ENCODE measurements around the gene SSB.
"Not testable (repeated sequence)": the region's sequence is repeated elsewhere in the genome, so short reads cannot be mapped to it uniquely, and the experiment has no call there.

SSB gene

DNA sequence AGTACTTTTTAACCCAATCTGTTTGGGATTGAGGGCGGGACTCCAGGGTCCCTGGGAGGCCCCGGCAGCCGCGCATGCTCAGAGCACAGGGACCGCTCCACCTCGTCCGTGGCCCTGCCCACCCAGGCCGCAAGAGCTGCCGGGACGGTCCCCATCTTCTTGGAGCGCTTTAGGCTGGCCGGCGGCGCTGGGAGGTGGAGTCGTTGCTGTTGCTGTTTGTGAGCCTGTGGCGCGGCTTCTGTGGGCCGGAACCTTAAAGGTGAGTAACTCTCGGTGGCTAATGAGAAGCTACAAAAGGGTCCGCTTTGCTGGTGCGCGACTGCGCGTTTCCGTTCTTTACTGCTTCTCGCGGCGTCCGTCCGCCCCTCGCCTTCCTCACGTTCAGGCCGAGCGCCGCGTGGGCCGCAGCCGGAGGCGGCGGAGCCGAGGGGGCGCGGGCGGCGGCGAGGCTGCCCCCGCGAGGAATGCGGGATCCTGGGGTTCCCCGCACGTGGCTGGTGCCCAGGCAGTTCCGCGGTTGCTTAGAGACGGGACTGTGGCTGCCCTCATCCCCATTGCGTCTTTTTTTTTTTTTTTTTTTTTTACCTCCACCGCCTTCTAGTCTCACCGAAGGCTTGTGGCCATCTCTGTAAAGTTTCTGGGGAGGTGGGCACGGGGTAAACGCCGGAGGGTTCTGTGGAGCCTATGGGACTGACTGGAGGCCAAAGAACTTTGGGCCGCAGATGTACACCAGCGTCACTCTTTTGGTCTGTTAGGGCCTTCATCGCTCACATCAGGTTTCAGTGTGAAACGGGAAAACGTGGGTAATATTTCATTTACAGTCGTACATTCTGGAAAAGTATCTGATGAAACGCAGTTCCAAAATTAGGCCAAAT lies at the start of gene SSB:
Gene SSB, plus strand, starts transcription at position 154 of the 875 bp plus-strand sequence. CDS start 2,090 bp downstream, outside the sequence.
- peak; percentile 86 for DNase-seq (ENCODE audit: low read depth)

DNA sequence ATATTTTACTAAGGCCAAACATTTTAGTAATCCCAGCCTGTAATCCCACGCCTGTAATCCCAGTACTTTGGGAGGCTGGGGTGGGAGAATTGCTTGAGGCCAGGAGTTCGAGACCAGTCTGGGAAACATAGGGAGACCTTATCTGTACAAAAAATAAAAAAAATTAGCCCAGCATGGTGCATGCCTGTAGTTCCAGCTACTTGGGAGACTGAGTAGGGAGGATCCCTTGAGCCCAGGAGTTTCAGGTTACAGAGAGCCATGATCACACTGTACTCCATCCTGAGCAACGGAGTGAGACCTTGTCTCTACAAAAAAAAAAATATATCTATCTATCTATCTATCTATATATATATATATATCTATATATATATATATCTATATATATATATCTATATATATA lies 45.9 kb upstream of the SSB start:
- no peak for DNase-seq (ENCODE audit: low read depth)

DNA sequence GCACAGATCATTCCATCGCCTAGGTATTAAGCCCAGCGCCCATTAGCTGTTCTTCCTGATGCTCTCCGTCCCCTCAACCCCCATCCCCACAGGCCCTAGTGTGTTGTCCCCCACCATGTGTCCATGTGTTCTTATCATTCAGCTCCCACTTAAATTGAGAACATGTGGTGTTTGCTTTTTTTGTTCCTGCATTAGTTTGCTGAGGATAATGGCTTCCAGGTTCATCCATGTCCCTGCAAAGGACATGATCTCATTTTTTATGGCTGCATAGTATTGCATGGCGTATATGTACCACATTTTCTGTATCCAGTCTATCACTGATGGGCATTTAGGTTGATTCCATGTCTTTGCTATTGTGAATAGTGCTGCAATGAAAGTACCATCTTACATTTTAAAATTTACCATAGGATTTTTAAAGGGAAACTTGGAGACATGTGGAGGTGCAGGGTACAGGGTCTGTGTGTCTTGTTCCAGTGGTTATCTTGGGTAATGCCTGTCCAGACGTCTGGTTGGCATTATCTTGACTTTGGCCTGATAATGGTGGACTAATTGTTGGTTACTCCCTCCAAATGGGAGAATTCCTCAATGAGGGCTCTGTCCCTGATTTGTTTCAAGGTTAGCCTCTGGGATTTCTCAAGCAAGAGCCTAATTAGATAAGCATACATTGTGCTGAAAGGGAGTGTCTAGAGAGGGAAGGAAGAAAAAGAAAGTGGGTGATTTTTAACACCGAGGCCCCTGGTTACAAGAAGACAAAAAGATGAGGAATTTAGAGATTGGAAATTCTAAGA lies 43.4 kb upstream of the SSB start:
- DNase-seq (ENCODE audit: low read depth) = no peak

DNA sequence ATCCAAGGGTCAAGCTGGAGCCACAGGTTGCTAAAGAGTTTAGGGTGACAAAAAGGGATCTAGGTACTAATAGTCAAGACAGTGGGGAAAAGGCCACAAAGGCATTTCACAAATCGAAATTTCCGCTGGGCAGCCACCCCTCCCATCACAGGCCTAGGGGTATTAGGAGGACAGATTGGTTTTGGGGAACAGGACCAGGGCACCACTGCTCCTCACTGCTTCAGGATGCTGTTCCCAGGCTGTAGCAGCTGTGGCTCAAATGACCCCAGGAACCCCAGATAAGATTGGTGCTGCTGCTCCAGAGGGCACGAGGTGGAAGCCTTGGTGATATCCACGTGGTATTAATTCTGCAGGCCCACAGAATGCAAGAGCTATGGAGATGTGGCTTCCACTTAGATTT lies 42.3 kb upstream of the SSB start:
- DNase-seq (ENCODE audit: low read depth) = no peak

DNA sequence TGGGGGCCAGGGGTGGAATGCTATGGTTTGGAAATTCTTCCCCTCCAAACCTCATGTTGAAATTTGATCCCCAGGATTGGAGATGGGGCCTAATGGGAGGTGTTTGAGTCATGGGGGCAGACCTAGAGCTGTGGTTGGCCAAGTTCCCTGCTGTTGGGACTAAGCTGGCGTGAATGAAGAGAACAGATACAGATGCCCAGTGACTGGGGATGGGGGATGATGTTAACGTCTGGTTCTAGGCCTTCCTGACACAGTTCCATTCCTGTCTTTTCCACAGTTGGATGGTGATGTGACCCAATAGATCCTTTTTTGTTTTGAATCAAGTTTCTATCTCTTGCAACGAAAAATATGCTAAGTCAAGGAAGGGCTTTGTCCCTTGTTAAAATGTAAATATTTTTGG lies 41.3 kb upstream of the SSB start:
- no peak for DNase-seq (ENCODE audit: low read depth)

DNA sequence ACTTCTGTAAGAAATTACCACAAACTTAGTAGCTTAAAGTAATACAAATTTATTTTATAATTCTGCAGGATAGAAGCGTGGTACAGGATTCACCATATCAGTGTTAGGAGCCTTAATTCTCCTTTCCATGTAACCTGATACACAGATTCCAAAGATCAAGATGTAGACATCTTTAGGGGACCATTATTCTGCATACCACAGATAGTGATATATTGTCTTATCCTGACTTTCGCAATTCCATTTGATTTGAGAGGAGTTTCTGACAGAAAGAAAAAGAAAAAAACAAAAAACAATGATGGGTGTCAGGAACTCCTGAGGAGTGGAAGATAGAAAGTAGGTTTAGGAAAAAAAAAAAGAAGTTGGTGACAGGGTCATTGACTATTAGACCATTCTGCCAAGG lies 40.9 kb upstream of the SSB start:
- no peak for DNase-seq (ENCODE audit: low read depth)

DNA sequence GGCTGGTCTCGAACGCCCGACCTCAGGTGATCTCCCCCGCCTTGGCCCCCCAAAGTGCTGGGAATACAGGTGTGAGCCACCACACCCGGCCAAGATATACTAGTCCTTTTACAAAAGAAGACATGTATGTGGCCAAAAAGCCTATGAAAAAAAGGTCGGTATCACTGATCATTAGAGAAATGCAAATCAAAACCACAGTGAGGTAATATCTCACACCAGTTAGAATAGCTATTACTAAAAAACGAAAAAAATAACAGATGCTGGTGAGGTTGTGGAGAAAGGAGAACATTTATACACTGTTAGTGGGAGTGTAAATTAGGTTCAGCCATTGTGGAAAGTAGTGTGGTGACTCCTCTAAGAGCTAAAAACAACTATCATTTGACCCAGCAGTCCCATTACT lies 38.7 kb upstream of the SSB start:
- DNase-seq (ENCODE audit: low read depth) = no peak

DNA sequence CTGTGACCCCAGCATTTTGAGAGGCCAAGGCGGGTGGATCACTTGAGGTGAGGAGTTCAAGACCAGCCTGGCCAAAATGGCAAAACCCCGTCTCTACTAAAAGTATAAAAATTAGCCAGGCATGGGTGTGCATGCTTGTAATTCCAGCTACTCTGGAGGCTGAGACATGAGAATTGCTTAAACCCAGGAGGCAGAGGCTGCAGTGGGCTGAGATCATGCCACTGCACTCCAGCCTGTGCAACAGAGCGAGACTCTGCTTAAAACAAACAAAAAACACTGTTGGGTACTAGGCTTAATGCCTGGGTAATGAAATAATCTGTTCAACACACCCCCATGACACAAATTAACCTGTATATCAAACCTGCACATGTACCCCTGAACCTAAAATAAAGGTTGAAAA lies 37.9 kb upstream of the SSB start:
- not testable (repeated sequence) for DNase-seq (ENCODE audit: low read depth)

DNA sequence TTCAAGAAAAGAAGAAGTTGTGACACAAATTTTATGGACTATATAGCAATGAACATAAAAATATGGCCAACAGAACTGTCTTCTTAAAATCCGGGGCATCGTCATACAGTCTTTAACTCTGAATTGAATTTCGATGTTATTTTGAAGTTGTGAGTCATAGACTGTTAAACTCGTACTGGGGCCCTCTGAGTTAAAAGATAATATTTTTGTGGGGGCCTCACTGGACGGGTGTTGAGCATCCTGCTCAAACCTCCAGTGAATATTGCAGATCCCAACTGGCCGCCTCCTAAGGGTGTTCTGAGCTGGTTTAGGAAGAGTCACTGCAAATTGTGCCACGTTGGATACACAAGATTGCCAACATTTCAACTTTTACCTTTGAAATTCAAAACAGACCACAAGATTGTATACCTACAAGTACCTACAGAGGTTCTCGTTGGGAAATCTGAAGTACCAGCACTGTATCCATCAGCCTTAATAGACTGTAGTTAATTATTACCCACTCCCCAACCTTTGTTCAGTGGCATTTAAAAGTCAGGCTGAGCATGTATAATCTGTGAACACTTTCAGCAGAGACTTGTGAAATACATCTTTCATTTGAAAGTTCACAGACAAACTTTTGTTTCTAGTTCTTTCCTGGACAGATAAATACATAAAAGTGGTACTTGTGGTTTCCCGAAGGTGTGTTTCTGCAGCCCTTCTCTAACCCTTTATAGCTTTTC lies 37.3 kb upstream of the SSB start:
- DNase-seq (ENCODE audit: low read depth) = no peak

DNA sequence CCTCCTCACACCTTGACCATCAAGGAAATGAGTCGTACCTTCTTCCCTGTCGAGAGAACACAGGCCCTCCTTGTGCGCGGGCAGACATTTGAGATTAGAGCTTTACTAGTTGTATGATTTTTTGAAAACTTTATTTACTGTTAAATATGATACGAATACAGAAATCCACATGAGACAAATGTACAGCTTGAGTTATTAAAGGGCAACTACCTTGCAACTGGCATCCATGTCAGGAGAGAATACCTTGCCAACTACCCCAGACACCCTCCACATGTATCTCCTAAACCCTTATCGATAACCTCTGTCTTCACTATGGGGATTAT lies 36.7 kb upstream of the SSB start:
- DNase-seq (ENCODE audit: low read depth) = no peak

DNA sequence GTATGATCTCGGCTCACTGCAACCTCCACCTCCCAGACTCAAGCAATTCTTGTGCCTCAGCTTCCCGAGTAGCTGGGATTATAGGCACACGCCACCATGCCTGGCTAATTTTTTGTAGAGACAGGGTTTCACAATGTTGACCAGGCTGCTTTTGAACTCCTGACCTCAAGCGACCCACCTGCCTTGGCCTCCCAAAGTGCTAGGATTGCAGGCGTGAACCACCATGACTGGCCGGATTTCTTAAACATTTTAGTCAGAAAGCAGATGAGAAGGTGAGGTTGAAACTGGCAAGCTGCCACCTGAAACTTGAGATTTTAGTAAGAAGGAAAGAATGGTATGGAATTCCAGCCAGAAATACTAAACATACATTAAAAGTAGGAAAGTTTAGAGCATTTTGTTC lies 33.1 kb upstream of the SSB start:
- DNase-seq (ENCODE audit: low read depth) = no peak

DNA sequence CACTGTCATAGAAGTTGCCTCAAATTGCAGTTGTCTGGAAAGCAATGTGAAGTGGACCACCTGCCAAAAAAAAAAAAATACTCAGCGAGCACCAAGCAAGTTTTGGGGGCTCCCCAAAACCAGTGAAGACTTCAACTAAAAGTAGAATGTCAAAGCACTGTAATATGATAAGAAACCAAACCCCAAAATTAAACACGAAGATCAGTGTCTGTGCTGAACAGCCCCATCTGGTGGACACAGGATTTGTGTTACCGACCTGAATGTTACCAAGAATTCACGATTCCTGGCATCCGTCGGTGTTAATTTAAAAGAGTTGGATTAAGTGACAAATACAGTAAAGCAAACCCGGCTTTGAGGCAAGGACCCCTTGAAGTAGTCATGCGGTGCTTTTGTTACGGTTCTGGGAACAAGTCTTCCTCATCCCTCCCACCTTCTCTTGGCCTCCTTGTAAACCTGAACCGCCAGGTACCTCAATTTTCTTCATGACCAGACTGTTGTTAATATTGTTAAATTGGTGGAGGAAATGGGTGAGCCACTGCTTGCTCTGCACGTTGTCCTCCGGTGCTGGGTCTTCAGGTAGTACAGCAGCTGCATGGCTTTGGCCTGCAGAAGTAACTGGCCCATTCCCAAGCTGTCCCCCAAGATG lies 31.3 kb upstream of the SSB start:
- DNase-seq (ENCODE audit: low read depth) = no peak

DNA sequence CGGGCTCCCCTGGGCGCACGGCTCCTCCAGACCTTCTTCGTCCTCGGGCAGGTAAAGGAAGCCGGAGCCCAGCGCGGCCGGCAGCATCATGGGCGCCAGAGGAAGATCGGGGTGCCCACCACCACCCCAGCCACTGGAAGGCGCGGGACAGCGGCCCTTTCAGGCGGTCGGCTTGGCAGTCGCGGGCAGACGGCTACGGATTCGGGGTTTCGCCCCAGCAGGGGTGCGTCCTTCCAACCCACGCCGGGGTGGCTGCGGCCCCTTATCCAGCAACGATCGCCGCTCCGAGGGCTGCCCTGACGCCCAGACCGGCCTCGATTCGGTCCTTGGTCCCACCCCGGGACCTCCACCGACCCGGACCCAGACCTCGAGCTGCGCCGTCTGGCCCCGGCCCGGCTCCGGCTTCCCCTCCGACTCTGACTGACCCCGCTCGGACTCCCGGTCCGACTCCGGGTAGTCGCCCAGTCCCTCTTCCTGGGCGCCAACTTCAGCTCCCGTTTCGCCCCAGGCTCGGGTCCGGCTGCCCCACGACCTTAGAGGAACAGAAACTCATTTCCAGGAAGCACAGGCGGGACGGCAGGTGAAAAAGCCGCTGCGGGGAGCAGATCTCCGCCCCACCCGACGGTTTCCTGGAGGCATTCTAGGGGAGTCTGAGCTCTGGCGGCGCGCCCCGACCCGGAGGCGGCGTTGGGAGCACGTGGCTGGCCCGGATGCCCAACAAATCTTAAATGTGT lies 30.2 kb upstream of the SSB start:
- DNase-seq (ENCODE audit: low read depth) = no peak

DNA sequence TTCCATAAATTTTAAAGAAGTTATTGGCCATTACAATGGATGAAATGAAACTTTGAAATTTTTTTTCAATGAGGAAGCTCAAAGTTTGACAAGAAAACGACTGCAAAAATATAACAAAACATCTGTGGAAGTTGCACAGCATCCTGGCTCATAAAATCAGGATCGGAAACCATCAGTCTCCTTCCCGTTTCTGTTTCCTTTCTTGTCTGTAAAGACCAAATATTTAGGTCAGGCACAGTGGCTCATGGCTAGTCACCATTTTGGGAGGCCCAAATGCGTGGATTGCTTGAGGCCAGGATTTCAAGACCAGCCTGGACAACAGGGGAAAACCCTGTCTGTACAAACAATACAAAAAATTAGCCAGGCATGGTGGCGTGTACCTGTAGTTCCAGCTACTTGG lies 27.6 kb upstream of the SSB start:
- no peak for DNase-seq (ENCODE audit: low read depth)

DNA sequence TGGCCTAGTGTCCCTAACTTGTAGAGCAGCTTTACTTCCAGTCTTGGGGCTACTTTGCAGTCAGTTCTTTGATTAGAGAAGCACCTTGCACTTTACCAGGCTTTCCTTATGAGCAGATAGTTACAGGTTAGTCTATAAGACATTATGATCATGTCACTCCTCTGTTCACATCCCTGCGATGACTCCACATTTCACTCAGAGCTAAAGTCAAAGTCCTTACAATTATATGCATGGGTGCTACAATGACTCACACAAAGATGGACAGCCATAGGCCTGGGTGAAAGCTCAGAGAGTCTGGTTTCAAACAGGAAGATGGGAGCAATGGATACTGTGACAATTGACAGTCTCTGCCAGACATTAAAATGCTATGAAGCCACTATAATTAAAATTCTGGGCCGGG lies 27.1 kb upstream of the SSB start:
- no peak for DNase-seq (ENCODE audit: low read depth)

DNA sequence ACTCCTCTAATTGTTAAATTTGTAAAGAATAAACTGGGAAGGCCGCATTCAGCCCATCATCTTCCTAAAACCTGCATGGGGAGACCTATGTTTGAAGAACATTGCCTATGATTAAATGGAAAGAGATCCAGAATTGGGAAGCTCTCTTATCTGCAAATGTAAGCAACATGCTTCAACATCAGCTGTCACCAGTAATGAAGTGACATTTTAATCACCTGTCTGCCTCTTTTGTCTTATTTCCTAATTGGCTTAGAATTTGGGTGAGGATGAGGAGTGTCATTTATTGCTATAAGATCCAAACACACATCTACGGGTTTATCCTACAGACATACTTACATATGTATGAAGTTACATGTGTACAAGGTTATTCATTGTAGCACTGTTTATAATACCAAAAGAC lies 26.0 kb upstream of the SSB start:
- DNase-seq (ENCODE audit: low read depth) = no peak

DNA sequence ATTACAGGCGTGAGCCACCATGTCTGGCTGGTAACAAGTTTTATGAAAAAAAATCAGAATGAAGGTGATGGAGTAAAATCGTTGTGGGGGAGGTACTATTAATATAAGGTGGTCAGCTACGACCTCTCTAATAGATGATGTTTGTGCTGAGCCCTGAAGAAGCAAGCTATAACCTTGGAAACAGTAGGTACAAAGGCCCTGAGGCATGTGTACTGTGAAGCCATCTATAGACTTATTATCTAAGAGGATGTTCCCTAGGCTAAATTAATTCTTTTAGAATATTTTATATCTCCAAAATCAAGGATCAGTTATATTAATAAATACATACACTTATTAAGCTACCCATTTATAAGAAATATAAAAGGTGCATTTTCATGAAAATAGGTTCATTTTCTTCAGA lies 23.3 kb upstream of the SSB start:
- no peak for DNase-seq (ENCODE audit: low read depth)

DNA sequence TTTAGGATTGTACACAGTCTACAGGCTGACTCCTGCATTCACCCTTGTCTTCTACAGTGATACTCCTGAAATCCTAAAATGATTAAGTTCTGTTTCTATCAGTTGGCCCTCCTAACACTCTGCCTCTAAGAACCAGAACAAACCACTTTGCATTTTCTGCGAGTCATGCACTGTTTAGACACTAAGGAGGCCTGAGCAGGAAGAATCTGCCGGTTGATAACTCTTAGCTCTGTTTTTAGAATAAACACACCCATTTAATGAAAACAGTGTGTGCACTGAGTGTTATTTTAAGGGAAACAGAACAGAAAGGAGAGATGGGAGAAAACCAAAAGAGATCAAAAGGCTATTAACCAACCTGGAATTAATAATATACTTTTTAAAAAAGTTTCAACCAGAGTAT lies 22.9 kb upstream of the SSB start:
- DNase-seq (ENCODE audit: low read depth) = no peak

DNA sequence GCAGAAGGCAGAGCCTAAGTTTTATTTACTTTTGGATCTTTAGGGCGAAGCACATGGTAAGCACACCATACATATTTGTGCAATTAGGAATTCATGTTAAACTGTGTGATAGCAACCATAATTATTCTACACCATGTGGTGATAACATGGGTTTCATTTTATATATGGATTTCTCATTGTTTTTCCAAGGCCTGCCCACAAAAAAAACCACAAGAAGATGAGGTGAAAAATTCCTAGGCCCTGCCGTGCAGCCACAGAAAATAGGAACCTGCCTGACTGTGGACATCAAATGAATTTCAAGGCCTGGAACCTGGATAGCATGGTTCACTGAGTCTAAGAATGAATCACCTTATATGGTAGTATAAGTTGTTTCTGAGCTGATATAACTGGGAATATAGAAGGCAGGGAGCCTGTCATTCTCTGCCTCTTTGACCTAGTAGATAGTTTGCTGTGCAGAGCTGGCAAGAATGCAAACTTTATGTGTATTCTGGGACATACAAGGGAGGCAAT lies 22.4 kb upstream of the SSB start:
- DNase-seq (ENCODE audit: low read depth) = no peak

DNA sequence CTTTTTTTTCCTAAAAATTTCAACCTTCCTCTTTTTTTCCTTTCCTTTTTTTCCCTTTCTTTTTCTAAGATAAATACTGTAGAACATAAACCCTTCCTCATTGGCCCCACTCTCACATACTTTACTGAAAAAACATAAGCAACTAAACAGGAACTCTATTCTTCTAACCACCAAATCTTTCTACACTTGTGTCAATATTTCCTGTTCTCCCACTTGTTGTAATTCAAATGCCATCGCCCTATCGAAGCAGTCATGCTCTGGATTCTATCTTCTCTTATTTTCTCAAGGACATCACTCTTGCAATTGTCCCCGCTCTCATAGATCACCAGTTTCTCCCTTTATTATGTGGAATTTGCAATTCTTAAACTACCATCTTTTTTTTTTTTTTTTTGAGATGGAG lies 20.2 kb upstream of the SSB start:
- no peak for DNase-seq (ENCODE audit: low read depth)

DNA sequence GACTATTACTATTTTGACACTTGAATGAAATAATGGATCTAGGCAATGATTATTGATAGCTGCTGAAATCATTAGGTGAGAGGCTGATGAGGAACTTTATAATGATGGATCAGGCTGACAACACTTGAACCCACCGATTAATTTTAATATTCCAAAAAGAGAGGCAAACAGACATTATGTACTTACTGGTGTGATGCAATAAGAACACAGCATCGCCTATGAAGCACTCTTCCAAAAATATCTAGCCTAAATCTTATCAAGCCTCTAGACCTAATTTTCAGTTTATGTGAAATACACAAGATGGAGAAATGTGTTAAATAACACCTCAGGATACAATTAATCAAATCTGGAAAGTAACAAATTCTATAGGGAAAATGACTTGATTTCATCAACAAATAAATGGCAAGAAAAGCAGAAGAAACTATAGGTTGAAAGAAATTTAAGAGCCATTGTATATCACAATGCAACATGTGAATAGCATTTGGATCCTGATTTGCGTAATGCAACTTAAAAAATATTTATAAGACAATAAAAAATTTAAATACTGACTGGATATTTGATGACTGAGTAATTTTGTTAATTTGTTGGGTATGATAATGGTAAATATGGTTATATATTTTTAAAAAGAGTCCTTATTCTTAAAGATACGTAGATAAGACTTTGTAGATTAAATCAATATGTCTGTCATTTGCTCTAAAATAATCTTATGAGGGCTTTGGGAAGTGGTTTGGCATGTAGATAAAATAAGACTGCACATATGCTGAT lies 17.2 kb upstream of the SSB start:
- DNase-seq (ENCODE audit: low read depth) = no peak

All from stimulated activated CD8-positive, alpha-beta memory T cell treated with anti-CD3 and anti-CD28 coated beads, Interleukin-15, amount 100 ng/mL, for 24 hours (primary cell).